Ishikawa (cell line): ENCODE results near the gene TGFBR3L.

Experiments
- CEBPB ChIP-seq: IDR thresholded peaks from 2 replicates; pipeline ENCODE4 v1.6.1; 2012
- CREB1 ChIP-seq: IDR thresholded peaks from 2 replicates; pipeline ENCODE4 v1.6.1; 2012; ENCODE audit warnings: low read depth
- EGR1 ChIP-seq: IDR thresholded peaks from 2 replicates; pipeline ENCODE4 v1.6.1; 2012
- EP300 ChIP-seq: IDR thresholded peaks from 2 replicates; pipeline ENCODE4 v1.6.1; 2012; ENCODE audit warnings: borderline replicate concordance
- FOXM1 ChIP-seq: IDR thresholded peaks from 2 replicates; pipeline ENCODE4 v1.6.1; 2012; ENCODE audit warnings: low read depth, borderline replicate concordance
- MAX ChIP-seq: IDR thresholded peaks from 2 replicates; pipeline ENCODE4 v1.6.1; 2012
- NFIC ChIP-seq: IDR thresholded peaks from 2 replicates; pipeline ENCODE4 v1.6.1; 2012
- RAD21 ChIP-seq: IDR thresholded peaks from 2 replicates; pipeline ENCODE4 v1.6.1; 2012; ENCODE audit warnings: low read depth
- REST ChIP-seq: IDR thresholded peaks from 2 replicates; pipeline ENCODE4 v1.6.1; 2012; ENCODE audit warnings: low read depth, mild to moderate bottlenecking
- TAF1 ChIP-seq: IDR thresholded peaks from 2 replicates; pipeline ENCODE4 v1.6.1; 2012; ENCODE audit warnings: low read depth, mild to moderate bottlenecking
- TCF12 ChIP-seq: IDR thresholded peaks from 2 replicates; pipeline ENCODE4 v1.6.1; 2012; ENCODE audit warnings: low read depth
- TEAD4 ChIP-seq: IDR thresholded peaks from 2 replicates; pipeline ENCODE4 v1.6.1; 2012
- USF1 ChIP-seq: IDR thresholded peaks from 2 replicates; pipeline ENCODE4 v1.6.1; 2012
- YY1 ChIP-seq: IDR thresholded peaks from 2 replicates; pipeline ENCODE4 v1.6.1; 2012; ENCODE audit warnings: low read depth
- ZBTB7A ChIP-seq: IDR thresholded peaks from 2 replicates; pipeline ENCODE4 v1.6.1; 2012; ENCODE audit warnings: low read depth

The TGFBR3L gene

GRCh38 chr19:7953576-7953975, 38.9 kb downstream of the TGFBR3L start:
- TF ChIP-seq EP300 = no peak

GRCh38 chr19:7955696-7956095, 41.1 kb downstream of the TGFBR3L start:
- TF ChIP-seq RAD21 (no peak), NFIC (no peak), EGR1 (no peak), CEBPB (no peak), EP300 (no peak), ZBTB7A (no peak), TEAD4 (peak; percentile 44; the same call in 1 of the 2 replicates), TCF12 (peak; percentile 33; the same call in 1 of the 2 replicates), USF1 (no peak), MAX (no peak), TAF1 (no peak)

GRCh38 chr19:7959211-7959610, 44.6 kb downstream of the TGFBR3L start:
- no peak for TF ChIP-seq CREB1
- TF ChIP-seq EGR1 = no peak
- no peak for TF ChIP-seq CEBPB
- TF ChIP-seq TAF1 = no peak
- TF ChIP-seq RAD21 = no peak
- TF ChIP-seq FOXM1 = no peak
- no peak for TF ChIP-seq TEAD4
- TF ChIP-seq REST = no peak
- TF ChIP-seq ZBTB7A = no peak
- TF ChIP-seq USF1 = no peak

- no peak for TF ChIP-seq REST
These were observed 47.4 kb downstream of the TGFBR3L start for GRCh38 chr19:7961920-7962626.

- no peak for TF ChIP-seq MAX
- TF ChIP-seq REST = no peak
- TF ChIP-seq ZBTB7A = no peak
- TF ChIP-seq TEAD4 = no peak
- no peak for TF ChIP-seq TCF12
- TF ChIP-seq EP300 = no peak
- no peak for TF ChIP-seq YY1
- TF ChIP-seq USF1 = no peak
- no peak for TF ChIP-seq CREB1
- TF ChIP-seq CEBPB = no peak
- TF ChIP-seq NFIC = no peak
- TF ChIP-seq EGR1 = no peak
- TF ChIP-seq TAF1 = no peak
- no peak for TF ChIP-seq RAD21
- no peak for TF ChIP-seq FOXM1
These were observed 48.1 kb downstream of the TGFBR3L start for GRCh38 chr19:7962644-7963268.
